HG03095 (cell line): Measurements from ENCODE around the gene PLCB1.

Experiments used
- ATAC-seq: cut with Tn5 transposase; IDR thresholded peaks from one replicate; pipeline ENCODE4 v1.9.1; 2021; ENCODE audit warnings: moderate library complexity; ENCODE audit not compliant: unreplicated experiment

The PLCB1 gene

DNA sequence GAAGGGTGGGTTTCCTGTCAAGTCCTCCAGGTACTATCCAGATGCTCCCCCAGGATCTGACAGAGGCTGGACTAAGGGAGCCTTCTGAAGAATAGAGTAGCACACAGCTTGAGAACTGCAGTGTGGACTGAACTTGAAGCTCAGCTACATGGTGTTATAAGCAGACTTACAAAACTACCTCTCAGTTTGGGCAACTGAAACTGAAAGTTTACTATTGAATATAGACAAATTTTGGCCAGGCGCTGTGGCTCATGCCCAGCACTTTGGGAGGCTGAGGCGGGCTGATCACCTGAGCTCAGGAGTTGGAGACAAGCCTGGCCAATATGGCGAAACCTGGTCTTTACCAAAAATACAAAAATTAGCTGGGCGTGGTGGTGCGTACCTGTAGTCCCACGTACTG lies 348.5 kb downstream of the PLCB1 start:
- no peak for ATAC-seq

DNA sequence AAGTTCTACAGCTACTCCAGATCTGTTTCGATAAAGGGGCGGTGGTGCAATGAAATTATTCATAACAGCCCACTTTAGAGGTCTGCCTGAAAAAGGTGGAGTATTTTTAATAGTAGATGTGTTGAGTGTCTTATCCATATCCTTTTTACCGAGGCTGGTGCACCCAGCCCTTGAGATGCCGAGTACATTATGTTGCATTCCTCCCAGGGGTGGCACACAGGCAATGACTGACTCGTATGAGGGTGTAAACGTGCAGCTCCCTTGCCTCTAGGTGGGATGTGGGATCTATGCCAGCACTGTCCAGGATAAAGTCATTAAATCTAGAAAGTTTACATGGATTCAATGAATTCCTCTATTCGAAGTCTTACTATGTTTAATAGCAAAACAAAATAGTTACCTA lies 355.6 kb downstream of the PLCB1 start:
- ATAC-seq: no peak

DNA sequence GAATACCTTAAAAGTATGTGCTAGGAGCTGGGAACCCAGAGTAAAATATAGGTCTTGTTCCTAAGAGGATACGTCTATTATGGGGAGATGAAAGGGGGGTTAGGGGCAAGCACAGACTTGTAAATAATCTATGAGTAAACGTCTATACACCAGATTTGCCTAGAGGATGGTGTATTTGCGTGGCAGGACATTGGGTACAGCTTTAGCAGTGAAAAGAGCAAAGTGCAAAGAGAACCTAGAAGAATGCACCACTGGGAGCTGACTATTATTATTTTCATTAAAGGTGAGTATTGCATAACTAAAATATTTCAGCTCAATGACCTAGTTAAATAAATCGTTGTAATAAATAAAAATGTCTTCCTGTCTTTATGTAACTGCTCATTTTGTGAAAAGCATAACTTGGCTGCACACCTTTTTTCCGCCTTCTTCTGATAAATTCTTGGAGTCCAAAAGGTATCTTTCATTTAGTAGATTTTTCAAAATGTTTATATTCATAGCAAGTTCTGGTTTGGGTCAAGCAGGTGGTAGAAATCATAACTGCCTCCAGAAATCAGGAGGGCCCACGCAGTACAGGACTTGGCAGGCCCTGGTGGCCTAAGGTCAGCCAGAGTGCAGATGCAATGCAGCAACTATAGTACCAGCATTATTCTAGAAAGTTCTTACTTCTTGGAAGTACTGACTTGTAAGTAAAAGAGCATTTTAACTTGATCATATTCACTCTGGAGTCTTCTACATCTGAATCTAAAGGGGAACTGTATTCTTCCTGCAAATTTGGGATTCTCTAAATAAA lies 357.2 kb downstream of the PLCB1 start:
- no peak for ATAC-seq

DNA sequence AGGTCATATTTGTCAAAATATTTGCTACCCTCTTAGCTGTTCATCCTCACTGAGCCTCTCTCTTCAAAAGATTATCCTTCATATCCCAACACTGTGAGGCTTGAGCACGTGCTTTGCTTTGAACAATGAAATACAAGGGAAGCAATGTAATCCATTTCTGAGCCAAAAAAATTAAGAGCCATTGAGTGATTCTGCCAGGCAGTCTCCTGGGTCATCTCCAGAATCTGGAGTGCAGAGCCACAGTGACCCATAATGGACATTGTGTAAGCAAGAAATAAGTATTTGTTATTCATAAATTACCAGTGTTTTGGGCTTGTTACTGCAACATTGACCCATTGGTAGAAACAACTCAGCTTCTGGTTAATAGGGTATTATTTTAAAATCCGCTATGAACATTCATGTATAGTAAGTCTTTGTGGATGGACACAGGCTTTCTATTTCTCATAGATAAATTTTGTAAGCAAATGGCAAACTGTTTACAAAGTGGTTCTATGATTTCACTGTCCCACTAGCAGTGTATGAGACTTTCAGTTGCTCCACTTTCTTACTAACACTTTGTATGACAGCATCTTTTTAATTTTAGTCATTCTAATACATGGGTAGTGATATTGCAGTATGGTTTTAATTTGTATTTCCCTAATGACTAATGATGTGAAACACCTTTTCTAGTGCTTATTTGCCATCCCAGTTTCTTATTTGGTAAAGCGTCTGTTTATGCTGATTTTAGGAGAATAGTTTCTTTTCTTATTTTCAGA lies 358.2 kb downstream of the PLCB1 start:
- ATAC-seq: no peak

DNA sequence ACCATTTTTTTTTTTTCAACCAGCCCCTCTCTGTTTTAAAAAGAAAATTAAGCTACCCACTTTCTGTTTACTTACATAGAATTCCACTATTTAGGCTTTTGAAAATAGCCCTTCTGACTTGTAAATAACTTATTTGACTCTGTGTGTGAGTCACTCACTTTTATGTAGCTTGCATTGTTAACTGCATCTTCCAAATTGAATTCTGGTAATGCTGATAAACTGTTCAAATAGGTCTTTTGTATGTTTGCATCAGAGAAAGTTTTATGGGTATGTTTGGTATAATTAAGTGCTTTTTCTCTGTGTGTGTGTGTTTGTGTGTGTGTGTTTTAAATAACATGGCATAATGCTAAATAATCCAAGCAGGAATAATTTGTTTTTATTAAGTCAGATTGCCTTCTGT lies 360.1 kb downstream of the PLCB1 start:
- no peak for ATAC-seq

DNA sequence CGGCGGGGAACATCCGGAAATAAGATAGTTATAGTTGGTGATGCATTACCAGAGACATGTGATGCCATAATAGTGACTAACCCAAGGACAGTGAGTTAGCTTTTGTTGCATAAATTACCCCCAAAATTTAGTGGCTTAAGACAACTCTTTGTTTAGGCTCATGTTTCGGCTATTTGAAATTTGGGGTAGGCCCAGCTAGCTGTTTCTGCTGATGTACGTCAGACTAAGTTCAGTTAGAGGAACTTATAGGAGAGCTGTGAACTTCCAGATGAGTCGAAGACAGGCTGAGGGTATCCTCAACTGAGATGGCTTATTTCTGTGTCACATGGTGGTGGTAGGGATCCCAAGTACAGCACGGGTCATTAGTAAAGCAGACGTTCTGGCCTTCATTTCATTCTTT lies 366.5 kb downstream of the PLCB1 start:
- no peak for ATAC-seq

DNA sequence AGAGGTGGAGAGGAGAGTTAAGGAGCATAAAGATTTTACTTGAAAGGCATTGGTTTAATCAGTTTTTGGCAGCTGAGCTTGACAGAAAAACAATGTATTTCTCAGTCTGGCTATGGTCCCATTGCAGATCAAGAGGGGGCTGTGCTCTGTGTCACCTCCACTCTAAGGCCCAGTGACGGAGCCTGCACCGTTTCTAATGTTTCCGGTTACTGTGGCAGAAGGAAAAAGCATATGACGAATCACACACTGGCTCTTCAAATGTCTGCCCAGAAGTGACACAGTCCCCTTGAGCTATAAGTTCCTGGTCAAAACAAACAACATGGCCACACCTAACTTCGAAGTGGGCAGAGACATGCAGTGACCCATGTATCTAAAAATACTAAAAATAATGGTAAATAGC lies 372.0 kb downstream of the PLCB1 start:
- ATAC-seq: no peak

DNA sequence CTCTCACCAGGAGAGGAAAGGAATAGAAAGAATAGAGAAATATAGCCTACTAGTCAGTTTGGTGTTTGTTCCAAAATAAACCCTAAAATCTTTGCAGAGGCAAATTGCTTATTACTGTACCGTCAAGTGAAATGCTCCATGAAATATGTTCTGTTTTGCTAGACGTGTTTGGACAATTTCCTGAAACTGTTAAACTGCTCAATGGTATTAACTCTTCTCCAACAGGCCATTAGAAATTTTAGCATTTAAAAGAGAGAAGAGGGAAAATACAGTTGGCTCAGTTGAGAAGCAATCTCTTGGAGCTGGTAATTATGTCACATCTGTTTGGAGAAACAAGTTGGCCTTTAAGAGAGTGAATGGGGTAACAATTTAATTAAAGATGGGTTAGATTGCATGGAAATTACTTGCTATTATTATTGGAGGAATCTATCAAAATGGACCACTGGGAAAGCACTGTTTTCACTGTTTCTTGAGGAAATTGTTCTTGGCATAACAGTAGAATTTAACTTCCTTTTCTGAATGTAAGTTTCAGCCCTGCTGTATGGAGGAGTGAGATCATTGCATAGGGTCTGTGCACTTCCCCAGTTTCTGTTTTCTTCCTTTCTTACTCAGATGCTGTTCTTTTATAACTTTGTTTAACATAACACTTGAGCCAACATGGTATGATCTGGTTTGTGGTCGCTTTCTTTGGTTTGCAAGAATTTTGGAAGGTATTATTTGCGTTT lies 373.6 kb downstream of the PLCB1 start:
- no peak for ATAC-seq

DNA sequence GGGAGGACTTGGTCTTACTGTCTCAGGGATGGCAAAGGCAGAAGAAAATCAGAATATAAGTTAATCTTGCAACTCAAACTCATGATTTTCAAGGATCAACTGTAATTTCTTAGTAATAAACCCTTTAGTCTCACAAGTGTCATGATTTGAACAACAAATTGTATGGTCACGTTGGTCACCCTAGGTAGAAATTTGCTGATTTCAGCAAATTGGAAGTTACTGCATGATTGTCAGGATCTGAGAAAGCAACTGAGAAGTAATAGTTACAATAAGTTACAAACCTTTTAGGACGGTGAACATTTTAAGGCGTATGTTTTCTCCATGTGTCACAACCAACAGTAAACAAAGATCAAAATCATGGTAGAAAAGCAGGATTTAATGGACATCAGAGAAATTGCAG lies 375.2 kb downstream of the PLCB1 start:
- ATAC-seq: no peak

DNA sequence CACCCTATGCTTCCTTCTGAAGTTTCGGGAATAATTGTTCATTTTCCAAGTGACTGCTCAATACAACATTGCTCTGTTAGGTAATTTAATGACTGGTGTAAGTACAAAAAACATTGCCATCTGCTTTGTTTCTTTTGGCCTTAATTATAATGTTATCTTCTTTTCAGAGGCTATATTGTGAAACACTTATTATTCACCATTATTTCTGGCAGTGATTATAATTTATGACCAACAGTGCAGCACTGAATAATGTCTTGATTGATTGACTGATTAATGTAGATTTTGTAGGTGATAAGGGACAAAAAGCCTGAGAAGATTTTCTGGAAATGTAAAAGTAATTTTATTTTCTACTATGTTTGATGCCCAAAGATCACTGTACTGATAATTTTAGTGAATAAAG lies 377.7 kb downstream of the PLCB1 start:
- no peak for ATAC-seq

DNA sequence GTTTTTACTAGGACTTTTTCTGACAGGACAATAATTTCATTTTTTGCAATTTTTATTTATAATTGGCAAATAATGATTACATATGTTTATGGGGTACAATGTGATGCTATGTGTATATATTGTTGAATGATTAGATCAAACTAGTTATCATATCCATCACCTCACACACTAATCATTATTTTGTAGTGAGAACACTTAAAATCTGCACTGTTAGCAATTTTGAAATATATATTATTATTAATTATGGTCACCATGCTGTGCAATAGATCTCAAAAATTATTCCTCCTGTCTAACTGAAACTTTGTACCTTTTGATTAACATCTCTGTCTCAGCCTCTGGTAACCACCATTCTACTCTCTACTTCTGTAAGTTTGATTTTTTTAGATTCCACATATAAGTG lies 378.7 kb downstream of the PLCB1 start:
- ATAC-seq: no peak

DNA sequence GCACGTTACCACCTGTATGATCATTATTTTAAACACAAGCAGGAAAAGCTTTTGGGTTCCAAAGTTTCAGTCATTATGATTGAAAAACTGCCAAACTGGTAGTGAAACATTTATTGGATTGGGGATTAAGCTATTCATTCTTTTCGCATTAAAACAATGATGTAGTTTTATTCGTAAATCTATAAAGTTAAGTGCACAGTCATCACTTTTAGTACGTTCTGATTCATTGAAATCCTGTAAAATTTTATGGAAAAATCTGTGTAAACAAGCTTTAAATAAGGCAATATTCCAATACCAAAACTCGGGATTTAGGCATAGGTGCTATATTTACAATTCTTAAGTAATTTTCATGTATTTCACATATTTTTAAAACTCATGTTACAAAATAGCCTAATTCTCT lies 379.9 kb downstream of the PLCB1 start:
- ATAC-seq: no peak

DNA sequence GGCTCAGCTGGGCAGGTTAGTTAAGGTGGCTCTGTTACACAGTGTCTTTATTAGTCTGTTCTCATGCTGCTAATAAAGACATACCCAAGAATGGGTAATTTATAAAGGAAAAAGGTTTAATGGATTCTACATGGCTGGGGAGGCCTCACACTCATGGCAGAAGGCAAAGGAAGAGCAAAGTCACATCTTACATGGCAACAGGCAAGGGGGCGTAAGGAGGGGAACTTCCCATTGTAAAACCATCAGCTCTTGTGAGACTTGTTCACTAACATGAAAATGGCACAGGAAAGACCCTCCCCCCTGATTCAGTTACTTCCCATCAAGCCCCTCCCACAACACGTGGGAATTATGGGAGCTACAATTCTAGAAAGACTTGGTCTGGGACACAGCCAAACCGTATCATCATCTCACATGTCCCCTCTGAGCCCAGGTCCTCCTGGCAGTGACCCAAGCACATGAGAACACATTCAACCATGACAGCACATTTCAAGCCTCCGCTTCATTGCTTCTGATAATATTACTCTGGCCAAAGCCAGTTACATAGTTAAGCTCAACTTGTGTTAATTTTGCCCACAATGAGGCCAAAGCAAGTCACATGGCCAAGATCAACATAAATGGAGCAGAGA lies 383.9 kb downstream of the PLCB1 start:
- no peak for ATAC-seq

DNA sequence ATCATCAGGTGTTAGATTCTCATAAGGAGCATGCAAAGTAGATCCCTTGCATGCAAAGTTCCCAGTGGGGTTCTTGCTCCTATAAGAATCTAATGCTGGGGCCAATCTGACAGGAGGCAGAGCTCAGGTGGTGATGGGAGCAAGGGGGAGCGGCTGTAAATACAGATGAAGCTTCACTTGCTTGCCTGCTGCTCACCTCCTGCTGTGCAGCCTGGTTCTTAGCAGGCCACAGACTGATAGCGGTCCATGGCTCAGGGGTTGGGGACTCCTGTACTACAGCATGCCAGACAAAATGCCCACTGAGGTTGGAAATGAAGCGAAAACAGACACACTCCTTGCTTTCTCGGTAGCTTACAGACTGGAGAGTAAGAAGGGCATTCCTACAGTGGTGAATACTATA lies 386.8 kb downstream of the PLCB1 start:
- ATAC-seq: no peak

DNA sequence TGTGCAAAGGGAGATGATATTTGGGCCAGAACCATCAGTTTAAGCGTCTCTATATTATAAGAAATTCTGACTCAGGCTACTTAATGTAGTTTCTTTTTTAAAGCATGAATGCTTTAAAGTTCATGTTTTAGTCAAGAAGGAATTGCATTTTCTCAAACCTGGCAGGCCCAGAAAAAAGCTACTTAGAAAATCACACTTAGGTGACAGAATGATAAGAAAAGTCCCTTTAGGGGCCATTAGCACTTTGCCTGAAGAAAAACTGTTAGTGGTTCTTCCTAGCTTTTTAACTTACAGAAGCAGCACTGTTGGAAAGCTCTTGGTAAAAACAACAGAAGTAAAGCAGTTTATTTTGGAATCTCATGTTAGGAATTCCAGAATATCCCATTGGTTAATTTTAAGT lies 387.8 kb downstream of the PLCB1 start:
- no peak for ATAC-seq

DNA sequence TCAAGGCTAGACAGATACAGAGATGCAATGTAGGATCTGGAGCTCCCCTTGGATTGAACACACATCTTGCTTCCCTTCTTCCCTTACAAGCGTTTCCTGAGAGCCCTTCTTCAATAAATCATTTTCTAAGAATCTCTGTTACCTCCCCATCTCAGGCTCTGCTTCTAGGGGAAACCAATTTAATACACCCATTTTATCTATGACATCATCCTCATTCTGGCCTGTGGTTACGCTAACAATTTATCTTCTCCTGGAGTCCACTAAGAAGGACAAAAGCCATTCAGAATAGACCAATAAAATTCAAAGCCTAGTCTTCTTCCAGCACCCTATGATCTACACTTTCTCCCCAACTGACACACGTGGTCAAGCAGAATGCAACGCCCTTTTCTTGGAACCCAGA lies 390.1 kb downstream of the PLCB1 start:
- ATAC-seq: no peak

DNA sequence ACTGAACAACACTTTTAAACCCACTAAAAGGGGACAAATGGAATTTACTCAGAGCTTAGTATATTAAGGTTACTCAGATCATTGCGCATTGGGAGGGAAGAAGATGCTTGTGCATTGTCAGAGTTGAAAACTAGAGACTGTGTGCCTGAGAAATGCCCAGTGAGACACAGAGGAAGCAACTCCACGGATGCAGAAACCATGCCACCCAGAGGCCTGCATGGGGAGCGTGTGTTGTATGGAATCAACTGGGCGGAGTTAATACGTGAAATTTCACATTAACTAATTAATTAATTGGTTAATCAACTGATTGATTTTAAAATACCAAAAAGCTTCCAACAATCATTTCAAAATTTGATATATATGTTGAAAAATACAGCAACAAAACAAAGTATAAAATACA lies 391.6 kb downstream of the PLCB1 start:
- no peak for ATAC-seq

DNA sequence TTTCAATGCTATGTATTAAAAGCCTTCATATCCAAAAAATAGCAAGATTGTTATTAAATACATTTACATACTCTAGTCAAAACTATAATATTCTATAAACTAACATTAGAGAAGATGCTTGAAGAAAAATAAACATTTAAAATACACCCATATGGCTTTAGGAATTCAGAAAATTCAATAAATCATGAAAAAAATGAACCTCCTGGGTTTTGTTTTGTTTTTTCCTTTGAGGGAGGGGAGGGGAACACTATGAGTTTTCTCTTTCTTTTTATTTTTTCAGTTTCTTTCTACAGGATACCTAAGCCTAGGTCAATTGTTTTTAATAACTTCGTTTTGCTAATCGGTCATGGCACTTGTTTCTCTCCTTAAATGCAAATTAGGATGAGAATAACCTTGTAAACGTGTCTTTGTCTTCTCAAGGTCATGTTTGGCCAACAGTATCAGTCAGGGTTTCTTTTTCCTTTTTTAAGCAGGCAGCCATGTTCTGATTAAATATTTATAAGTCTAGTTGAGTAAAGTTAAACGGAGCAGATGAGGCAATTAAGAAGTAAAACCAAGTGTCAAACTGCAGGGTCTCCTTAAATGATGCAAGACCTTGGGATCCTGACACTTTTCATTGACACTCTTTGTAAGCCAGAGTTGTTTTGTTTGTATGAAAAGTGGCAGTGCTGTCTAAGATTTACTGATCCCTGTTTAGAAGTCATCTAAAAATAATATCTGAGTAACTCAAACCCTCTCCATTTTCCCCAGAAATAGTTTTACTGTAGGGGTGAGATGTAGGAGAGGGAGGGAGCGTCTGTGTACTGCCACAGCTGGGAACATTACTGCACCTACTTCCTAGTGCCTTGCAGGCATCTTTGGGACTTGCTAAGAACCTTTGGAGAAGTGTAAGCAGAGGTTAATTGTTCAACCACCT lies 392.3 kb downstream of the PLCB1 start:
- ATAC-seq: no peak

DNA sequence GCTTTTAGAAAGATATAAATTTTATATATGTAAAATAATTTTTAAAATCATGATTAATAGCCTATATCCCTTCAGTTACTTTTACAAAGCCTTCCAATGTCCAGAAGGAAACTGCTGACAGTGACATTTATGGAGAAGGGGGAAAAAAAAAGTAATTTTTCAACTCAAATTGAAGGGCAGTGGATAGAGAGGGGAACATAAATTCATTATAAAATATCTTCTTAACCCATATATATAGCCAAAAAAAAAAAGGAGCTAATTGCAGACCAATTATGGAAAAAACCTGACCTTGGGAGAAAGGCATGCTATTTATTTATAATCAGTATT lies 392.9 kb downstream of the PLCB1 start:
- ATAC-seq: no peak

DNA sequence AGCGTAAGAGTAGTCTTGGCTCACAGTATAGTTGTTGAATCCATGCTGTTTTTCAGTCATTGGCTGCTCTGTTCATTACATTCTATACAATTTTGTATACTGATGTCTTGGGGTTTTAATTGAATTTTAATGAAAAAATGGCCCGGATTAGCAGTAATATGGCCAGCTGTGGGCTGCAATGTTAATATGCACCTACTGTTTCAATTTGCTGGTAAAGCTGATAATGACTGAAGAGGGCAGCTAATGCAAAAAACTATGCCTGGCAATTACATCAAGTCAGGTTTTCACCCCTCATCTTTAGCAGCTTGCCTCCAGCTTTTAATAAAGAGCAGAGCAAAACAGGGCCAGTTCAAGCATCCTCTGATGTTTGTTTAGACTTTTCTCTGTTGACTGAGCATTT lies 394.5 kb downstream of the PLCB1 start:
- no peak for ATAC-seq
